IPS-18a (cell line): ENCODE results near the gene TRIM71.
"Not testable (repeated sequence)": the region's sequence is repeated elsewhere in the genome, so short reads cannot be mapped to it uniquely, and the experiment has no call there.

Experiments used
- H3K27ac ChIP-seq: one replicate; pipeline ENCODE4 v1.5.1; 2013; ENCODE audit warnings: low read length
- H3K27me3 ChIP-seq: one replicate; pipeline ENCODE4 v1.6.1; 2013; ENCODE audit warnings: mild to moderate bottlenecking, low read length; ENCODE audit not compliant: control insufficient read depth, insufficient read depth
- H3K36me3 ChIP-seq: one replicate; pipeline ENCODE4 v1.6.1; 2013; ENCODE audit warnings: low read depth, low read length; ENCODE audit not compliant: control insufficient read depth
- H3K4me1 ChIP-seq: one replicate; pipeline ENCODE4 v1.6.1; 2013; ENCODE audit warnings: low read depth, low read length; ENCODE audit not compliant: control insufficient read depth
- H3K4me3 ChIP-seq: one replicate; pipeline ENCODE4 v1.5.1; 2013; ENCODE audit warnings: low read length
- H3K9ac ChIP-seq: one replicate; pipeline ENCODE4 v1.6.1; 2013; ENCODE audit warnings: mild to moderate bottlenecking, low read length, moderate library complexity
- H3K9me3 ChIP-seq: one replicate; pipeline ENCODE4 v1.6.1; 2013; ENCODE audit warnings: low read depth, low read length; ENCODE audit not compliant: control insufficient read depth

Gene TRIM71

GRCh38 chr3:32897981-32898623 is 80.3 kb downstream of the TRIM71 start:
- no peak overlapping the region for H3K4me3 ChIP-seq
- no peak overlapping the region for H3K9ac ChIP-seq
- H3K4me1 ChIP-seq = peaks cover 2% of the 10 kb centered on the region
- H3K27ac ChIP-seq = no peak overlapping the region
- no peaks in the 10 kb centered on the region for H3K9me3 ChIP-seq
- peaks cover 49% of the 10 kb centered on the region for H3K36me3 ChIP-seq
- H3K27me3 ChIP-seq = no peaks in the 10 kb centered on the region

- Histone ChIP-seq H3K36me3 (peaks cover 37% of the 10 kb centered on the region), H3K27me3 (no peaks in the 10 kb centered on the region), H3K4me3 (no peak overlapping the region), H3K9me3 (no peaks in the 10 kb centered on the region), H3K4me1 (peaks cover 2% of the 10 kb centered on the region), H3K27ac (no peak overlapping the region), H3K9ac (no peak overlapping the region)
Observed at GRCh38 chr3:32899265-32899664, 81.5 kb downstream of the TRIM71 start.

GRCh38 chr3:32901005-32901932 is 83.5 kb downstream of the TRIM71 start:
- Histone ChIP-seq H3K27ac (no peak overlapping the region), H3K4me3 (no peak overlapping the region)

GRCh38 chr3:32902887-32903371 is 85.1 kb downstream of the TRIM71 start:
- H3K4me3 ChIP-seq, H3K27me3 ChIP-seq, H3K4me1 ChIP-seq, H3K9me3 ChIP-seq, H3K36me3 ChIP-seq, H3K27ac ChIP-seq, H3K9ac ChIP-seq: not testable (repeated sequence)

More at GRCh38 chr3:32901005-32901932, 83.5 kb downstream of the TRIM71 start:
- Histone ChIP-seq H3K4me1 (no peaks in the 10 kb centered on the region), H3K9ac (no peak overlapping the region), H3K36me3 (peaks cover 17% of the 10 kb centered on the region), H3K27me3 (no peaks in the 10 kb centered on the region), H3K9me3 (no peaks in the 10 kb centered on the region)

GRCh38 chr3:32903953-32904352 is 86.2 kb downstream of the TRIM71 start:
- no peaks in the 10 kb centered on the region for H3K27me3 ChIP-seq
- no peaks in the 10 kb centered on the region for H3K9me3 ChIP-seq
- H3K27ac ChIP-seq = no peak overlapping the region
- H3K36me3 ChIP-seq = no peaks in the 10 kb centered on the region
- H3K4me3 ChIP-seq = no peak overlapping the region
- no peak overlapping the region for H3K9ac ChIP-seq
- no peaks in the 10 kb centered on the region for H3K4me1 ChIP-seq

- no peaks in the 10 kb centered on the region for H3K9me3 ChIP-seq
- H3K4me3 ChIP-seq = no peak overlapping the region
- no peak overlapping the region for H3K27ac ChIP-seq
- H3K36me3 ChIP-seq = no peaks in the 10 kb centered on the region
- H3K27me3 ChIP-seq = no peaks in the 10 kb centered on the region
- H3K4me1 ChIP-seq = no peaks in the 10 kb centered on the region
- no peak overlapping the region for H3K9ac ChIP-seq
Observed at GRCh38 chr3:32909999-32910398, 92.2 kb downstream of the TRIM71 start.

- no peaks in the 10 kb centered on the region for H3K4me1 ChIP-seq
- H3K36me3 ChIP-seq = no peaks in the 10 kb centered on the region
- no peak overlapping the region for H3K27ac ChIP-seq
- no peaks in the 10 kb centered on the region for H3K9me3 ChIP-seq
- no peak overlapping the region for H3K4me3 ChIP-seq
- H3K27me3 ChIP-seq = no peaks in the 10 kb centered on the region
- H3K9ac ChIP-seq = no peak overlapping the region
Observed at GRCh38 chr3:32910954-32911353, 93.2 kb downstream of the TRIM71 start.

GRCh38 chr3:32912046-32912445 is 94.2 kb downstream of the TRIM71 start:
- Histone ChIP-seq H3K27me3 (no peaks in the 10 kb centered on the region), H3K9ac (no peak overlapping the region), H3K9me3 (no peaks in the 10 kb centered on the region), H3K27ac (no peak overlapping the region), H3K4me1 (no peaks in the 10 kb centered on the region), H3K4me3 (no peak overlapping the region), H3K36me3 (no peaks in the 10 kb centered on the region)

- no peak overlapping the region for H3K9ac ChIP-seq
- no peaks in the 10 kb centered on the region for H3K4me1 ChIP-seq
- H3K9me3 ChIP-seq = no peaks in the 10 kb centered on the region
- no peak overlapping the region for H3K27ac ChIP-seq
- no peaks in the 10 kb centered on the region for H3K27me3 ChIP-seq
- no peak overlapping the region for H3K4me3 ChIP-seq
- H3K36me3 ChIP-seq = no peaks in the 10 kb centered on the region
Observed at GRCh38 chr3:32913790-32914446, 96.1 kb downstream of the TRIM71 start.

- Histone ChIP-seq H3K27ac (no peak overlapping the region), H3K27me3 (no peaks in the 10 kb centered on the region), H3K36me3 (no peaks in the 10 kb centered on the region), H3K9ac (no peak overlapping the region), H3K4me1 (no peaks in the 10 kb centered on the region), H3K4me3 (no peak overlapping the region), H3K9me3 (no peaks in the 10 kb centered on the region)
Observed at GRCh38 chr3:32919920-32920319, 102.1 kb downstream of the TRIM71 start.

- H3K27me3 ChIP-seq = no peaks in the 10 kb centered on the region
- no peaks in the 10 kb centered on the region for H3K4me1 ChIP-seq
- H3K4me3 ChIP-seq = no peak overlapping the region
- no peak overlapping the region for H3K27ac ChIP-seq
- H3K9me3 ChIP-seq = no peaks in the 10 kb centered on the region
- H3K9ac ChIP-seq = no peak overlapping the region
- no peaks in the 10 kb centered on the region for H3K36me3 ChIP-seq
Observed at GRCh38 chr3:32922078-32922477, 104.3 kb downstream of the TRIM71 start.
